GM12878 (cell line): Measurements from ENCODE around the gene WSCD2. TPM values are rescaled to one million over a fixed set of nuclear protein-coding genes. Genes with fewer than 3 reads are reported as not detected.

ENCODE experiments used
- ATAC-seq: fragments of 200-7000 bp; cut with Tn5 transposase; 3 replicates; pipeline ENCODE4 v1.9.1; 2020; ENCODE audit warnings: mild to moderate bottlenecking, moderate library complexity
- BruUV-seq: library from RNA; stranded (reverse); fragments of 400-500 nt; replicated peaks from 2 replicates; lab custom pipeline; 2021; lab: Mats Ljungman, UMichigan
- CTCF ChIA-PET: fragments of 300-600 bp; sonication (Branson Sonifier 250); formaldehyde crosslinking; extraction: SDS; loops from one replicate; lab custom pipeline; 2021; ENCODE audit warnings: inconsistent platforms; lab: Yijun Ruan, JAX
- POLR2A ChIA-PET: fragments of 350-600 bp; formaldehyde crosslinking; extraction: SDS; loops from one replicate; lab custom pipeline; 2021; ENCODE audit warnings: inconsistent platforms; lab: Charles Lee
- RAD21 ChIA-PET: fragments of 300-600 bp; sonication (Branson Sonifier 250); formaldehyde crosslinking; loops from one replicate; lab custom pipeline; 2023; ENCODE audit warnings: antibody characterized with exemption; ENCODE audit not compliant: unreplicated experiment; lab: Charles Lee
- SMC1A ChIA-PET: fragments of 300-600 bp; sonication (Branson Sonifier 250); formaldehyde crosslinking; loops from one replicate; lab custom pipeline; 2023; ENCODE audit not compliant: unreplicated experiment, uncharacterized antibody; lab: Charles Lee
- DNase-seq: peaks from one replicate; pipeline ENCODE4 v3.0.0-alpha.2; 2011; ENCODE audit warnings: low read depth, low spot score
- FAIRE-seq: peaks from 3 replicates; lab custom pipeline; 2011; peaks lifted over from hg19 to GRCh38; lab: Jason Lieb, UNC
- H2AFZ ChIP-seq: 2 replicates; pipeline ENCODE4 v1.6.0; 2011; ENCODE audit warnings: low read depth, low read length, control low read depth; ENCODE audit not compliant: control insufficient read depth
- H3K27ac ChIP-seq: 2 replicates; pipeline ENCODE4 v1.5.1; 2011; ENCODE audit warnings: control low read depth; ENCODE audit not compliant: control insufficient read depth, insufficient read depth
- H3K27me3 ChIP-seq, 2 experiments: replicated peaks in 1 of 2; 2 replicates each; pipeline versions ENCODE4 v1.6.0 to v1.6.1; 2011; ENCODE audit warnings: low read length in 1 of 2; ENCODE audit not compliant: control insufficient read depth in 2 of 2, insufficient read depth in 2 of 2
- H3K36me3 ChIP-seq, 2 experiments: 2 replicates each; pipeline ENCODE4 v1.5.1; 2011; ENCODE audit warnings: low read length in 1 of 2; ENCODE audit not compliant: control insufficient read depth in 2 of 2, insufficient read depth in 2 of 2
- H3K4me1 ChIP-seq: 2 replicates; pipeline ENCODE4 v1.6.1; 2011; ENCODE audit warnings: mild to moderate bottlenecking, low read length, moderate library complexity, mixed read lengths; ENCODE audit not compliant: control insufficient read depth, insufficient read depth
- H3K4me2 ChIP-seq: 2 replicates; pipeline ENCODE4 v1.6.0; 2011; ENCODE audit warnings: control low read depth; ENCODE audit not compliant: control insufficient read depth, insufficient read depth
- H3K4me3 ChIP-seq: fragments of 200-600 bp; sonication (generic); 2 replicates; pipeline ENCODE4 v1.5.1; 2016
- H3K79me2 ChIP-seq: 2 replicates; pipeline ENCODE4 v1.6.0; 2011; ENCODE audit warnings: low read length; ENCODE audit not compliant: control insufficient read depth, insufficient read depth
- H3K9ac ChIP-seq: 2 replicates; pipeline ENCODE4 v1.8.0; 2011; ENCODE audit warnings: low read length, control low read depth, mixed read lengths; ENCODE audit not compliant: control insufficient read depth, insufficient read depth
- H3K9me3 ChIP-seq: replicated peaks from 3 replicates; pipeline ENCODE4 v1.5.1; 2011; ENCODE audit warnings: mild to moderate bottlenecking, low read length; ENCODE audit not compliant: control insufficient read depth, insufficient read depth
- H4K20me1 ChIP-seq: 2 replicates; pipeline ENCODE4 v1.6.0; 2011; ENCODE audit not compliant: control insufficient read depth, insufficient read depth
- BACH1 ChIP-seq: fragments of 450-650 bp; IDR thresholded peaks from 2 replicates; pipeline ENCODE4 v1.6.1; 2017; ENCODE audit warnings: mild to moderate bottlenecking, borderline replicate concordance
- CBX3 ChIP-seq: fragments of 200-600 bp; sonication (generic); IDR thresholded peaks from 2 replicates; pipeline ENCODE4 v1.6.1; 2016; ENCODE audit warnings: low read depth, borderline replicate concordance
- CEBPB ChIP-seq, 2 experiments: fragments of 150-350 bp in 1 of 2; IDR thresholded peaks; 2 replicates each; pipeline ENCODE4 v1.6.1; 2012 to 2014; ENCODE audit warnings: low read depth in 2 of 2, low read length in 2 of 2, borderline replicate concordance in 1 of 2, inconsistent platforms in 1 of 2
- DPF2 ChIP-seq: fragments of 450-650 bp; IDR thresholded peaks from 2 replicates; pipeline ENCODE4 v1.6.1; 2017; ENCODE audit warnings: mild to moderate bottlenecking
- E2F4 ChIP-seq: IDR thresholded peaks from 2 replicates; pipeline ENCODE4 v1.6.1; 2012; ENCODE audit warnings: low read depth, low read length, improper control_type of control experiment
- MEF2B ChIP-seq: fragments of 450-650 bp; IDR thresholded peaks from 2 replicates; pipeline ENCODE4 v1.6.1; 2018; ENCODE audit warnings: mild to moderate bottlenecking, moderate library complexity; ENCODE audit not compliant: partially characterized antibody, poor library complexity, severe bottlenecking
- MTA3 ChIP-seq: IDR thresholded peaks from 2 replicates; pipeline ENCODE4 v1.6.1; 2012; ENCODE audit warnings: low read length, inconsistent platforms, borderline replicate concordance
- NR2C1 ChIP-seq: fragments of 450-650 bp; IDR thresholded peaks from 2 replicates; pipeline ENCODE4 v1.6.1; 2017; ENCODE audit warnings: antibody characterized with exemption, mild to moderate bottlenecking, moderate library complexity
- NRF1 ChIP-seq: conservative IDR thresholded peaks from 2 replicates; pipeline ENCODE4 v1.6.1; 2011; ENCODE audit warnings: mild to moderate bottlenecking, low read depth, low read length, improper control_type of control experiment
- SMAD5 ChIP-seq: IDR thresholded peaks from 2 replicates; pipeline ENCODE4 v1.6.1; 2016; ENCODE audit warnings: antibody characterized with exemption, low read depth
- TAF1 ChIP-seq: IDR thresholded peaks from 2 replicates; pipeline ENCODE4 v1.6.1; 2011; ENCODE audit warnings: mild to moderate bottlenecking, low read depth, low read length, borderline replicate concordance
- TCF7 ChIP-seq: IDR thresholded peaks from 2 replicates; pipeline ENCODE4 v1.6.1; 2014; ENCODE audit warnings: antibody characterized with exemption, borderline replicate concordance
- ZNF24 ChIP-seq: fragments of 450-650 bp; IDR thresholded peaks from 2 replicates; pipeline ENCODE4 v1.6.1; 2017; ENCODE audit warnings: antibody characterized with exemption, mild to moderate bottlenecking
- ZZZ3 ChIP-seq: IDR thresholded peaks from 2 replicates; pipeline ENCODE4 v1.6.1; 2011; ENCODE audit warnings: low read depth; ENCODE audit not compliant: control insufficient read depth, insufficient read length
- WGBS: methylation state at CpG from one replicate; pipeline ENCODE4 v1.1.6; 2016; ENCODE audit warnings: low lambda C conversion rate; ENCODE audit not compliant: insufficient replicate concordance, insufficient coverage; ENCODE audit errors: missing lambda C conversion rate; 5-methylcytosine and 5-hydroxymethylcytosine counted together
- in situ Hi-C: fragments of 300-500 bp; cut with MboI; formaldehyde crosslinking; loops from 9 replicates; pipeline ENCODE4 v1.14.3; 2018; ENCODE audit warnings: mixed read lengths
- intact Hi-C: fragments of 100-400 bp; cut with micrococcal nuclease; formaldehyde crosslinking; loops from one replicate; pipeline ENCODE4 v1.14.2; 2022; ENCODE audit not compliant: unreplicated experiment
- polyA plus RNA-seq, 11 experiments: library from polyadenylated mRNA; depleted of rRNA in 4 of 11; unstranded in 6 of 11; stranded (reverse) in 5 of 11; fragments of >200 nt; fragmentation: Nextera tagmentation in 4 of 11; fragmentation: Illumina TruSeq in 1 of 11; extraction: Ambion mirVana in 4 of 11; extraction: Trizol in 1 of 11; gene quantifications; 1 replicate in 1 of 11; 2 replicates in 10 of 11; pipeline versions ENCODE4 v1.2.1 to v1.2.3, GENCODE V29; 2011 to 2016; ENCODE audit warnings: inconsistent platforms in 2 of 11, missing spikeins in 2 of 11, low read depth in 1 of 11
- total RNA-seq, 4 experiments: library from RNA; depleted of rRNA in 3 of 4; stranded (reverse); fragments of >200 nt in 3 of 4; fragmentation: Illumina TruSeq in 1 of 4; extraction: Trizol in 1 of 4; gene quantifications; 2 replicates each; pipeline versions ENCODE4 v1.2.1 to v1.2.3, GENCODE V29; 2013 to 2021
- TF ChIP-seq, protein P1 (sequence below): fragments of 450-650 bp; IDR thresholded peaks from 2 replicates; pipeline ENCODE4 v1.6.1; 2017; ENCODE audit warnings: antibody characterized with exemption, mild to moderate bottlenecking, moderate library complexity

Gene WSCD2
- total and polyA plus RNA-seq, 10 of the 15 experiments (the other 5 are each of a cell fraction or from before 2014, with no cell fraction given), result 0.41 TPM; not detected in 9

DNA sequence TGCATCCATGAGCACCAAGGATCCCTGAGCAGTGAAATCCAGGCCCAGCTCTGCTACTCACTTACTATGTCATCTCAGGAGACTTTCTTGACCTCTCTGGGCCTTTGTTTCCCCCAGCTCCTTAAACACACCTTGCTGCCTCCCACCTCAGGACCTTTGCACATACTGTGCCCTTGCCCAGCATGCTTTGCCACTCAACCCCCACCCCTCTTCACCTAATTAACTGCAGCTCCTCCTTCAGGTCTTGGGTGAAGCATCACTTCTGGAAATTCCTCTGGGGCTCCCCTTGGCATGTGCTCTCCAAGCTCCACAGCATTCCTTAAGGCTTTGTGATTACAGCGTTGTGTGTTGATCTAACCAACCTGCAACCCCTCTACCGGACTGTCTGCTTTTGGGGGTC, 15.9 kb downstream of the WSCD2 start:
- SMC1A ChIA-PET, result no interaction called here
- RAD21 ChIA-PET, result no interaction called here
- Histone ChIP-seq H4K20me1 (no peaks in the 10 kb centered on the region; the same call in 1 of the 2 replicates), H3K4me3 (no peak overlapping the region), H2AFZ (no peak overlapping the region), H3K27ac (no peak overlapping the region), H3K36me3 (no peaks in the 10 kb centered on the region), H3K4me1 (no peaks in the 10 kb centered on the region), H3K9ac (no peak overlapping the region), H3K9me3 (no peaks in the 10 kb centered on the region), H3K4me2 (no peak overlapping the region), H3K27me3 (peaks cover 0 to 6% of the 10 kb centered on the region in 2 experiments; a peak in 2 of 4 replicates), H3K79me2 (no peaks in the 10 kb centered on the region)
- in situ Hi-C loops, result no loop called here
- WGBS, result 45% methylated on average over 2 of the region's 2 CpGs
- no peak for DNase-seq
- CTCF ChIA-PET, result interaction anchor here (0.8 kb wide), 1 partner anchor 77 kb away, joined by 3 read pairs; no protein-coding TSS in a partner anchor
- FAIRE-seq, result no peak
- intact Hi-C loops, result no loop called here
- BruUV-seq, result no TSS peak
- no peak for ATAC-seq
- POLR2A ChIA-PET, result no interaction called here
- no peak for TF ChIP-seq CEBPB (IDR thresholded peaks at IDR 0.05; ENCODE audit: borderline replicate concordance in 1 of 2, low read depth in 2 of 2, low read length in 2 of 2)
- TF ChIP-seq, protein P1, sequence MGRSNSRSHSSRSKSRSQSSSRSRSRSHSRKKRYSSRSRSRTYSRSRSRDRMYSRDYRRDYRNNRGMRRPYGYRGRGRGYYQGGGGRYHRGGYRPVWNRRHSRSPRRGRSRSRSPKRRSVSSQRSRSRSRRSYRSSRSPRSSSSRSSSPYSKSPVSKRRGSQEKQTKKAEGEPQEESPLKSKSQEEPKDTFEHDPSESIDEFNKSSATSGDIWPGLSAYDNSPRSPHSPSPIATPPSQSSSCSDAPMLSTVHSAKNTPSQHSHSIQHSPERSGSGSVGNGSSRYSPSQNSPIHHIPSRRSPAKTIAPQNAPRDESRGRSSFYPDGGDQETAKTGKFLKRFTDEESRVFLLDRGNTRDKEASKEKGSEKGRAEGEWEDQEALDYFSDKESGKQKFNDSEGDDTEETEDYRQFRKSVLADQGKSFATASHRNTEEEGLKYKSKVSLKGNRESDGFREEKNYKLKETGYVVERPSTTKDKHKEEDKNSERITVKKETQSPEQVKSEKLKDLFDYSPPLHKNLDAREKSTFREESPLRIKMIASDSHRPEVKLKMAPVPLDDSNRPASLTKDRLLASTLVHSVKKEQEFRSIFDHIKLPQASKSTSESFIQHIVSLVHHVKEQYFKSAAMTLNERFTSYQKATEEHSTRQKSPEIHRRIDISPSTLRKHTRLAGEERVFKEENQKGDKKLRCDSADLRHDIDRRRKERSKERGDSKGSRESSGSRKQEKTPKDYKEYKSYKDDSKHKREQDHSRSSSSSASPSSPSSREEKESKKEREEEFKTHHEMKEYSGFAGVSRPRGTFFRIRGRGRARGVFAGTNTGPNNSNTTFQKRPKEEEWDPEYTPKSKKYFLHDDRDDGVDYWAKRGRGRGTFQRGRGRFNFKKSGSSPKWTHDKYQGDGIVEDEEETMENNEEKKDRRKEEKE, result no peak
- TF ChIP-seq DPF2, result no peak
- TF ChIP-seq MEF2B, result no peak
- no peak for TF ChIP-seq NR2C1
- no peak for TF ChIP-seq BACH1
- no peak for TF ChIP-seq NRF1
- no peak for TF ChIP-seq TAF1
- TF ChIP-seq ZZZ3, result no peak
- TF ChIP-seq E2F4, result no peak
- TF ChIP-seq ZNF24, result no peak
- TF ChIP-seq SMAD5, result no peak
- no peak for TF ChIP-seq TCF7
- no peak for TF ChIP-seq CBX3
- no peak for TF ChIP-seq MTA3
